H1 (cell line): Measurements from ENCODE around the gene ARCN1.

ENCODE experiments used
- BCL11A ChIP-seq, 2 experiments: IDR thresholded peaks; one replicate each; pipeline ENCODE4 v1.6.1; 2011; ENCODE audit warnings: low read depth in 2 of 2, low read length in 2 of 2, mild to moderate bottlenecking in 2 of 2
- CTCF ChIP-seq, 3 experiments: IDR thresholded peaks; 1 replicate in 2 of 3; 2 replicates in 1 of 3; pipeline versions ENCODE4 v1.5.1 to v1.6.1; 2011; ENCODE audit warnings: low read length in 3 of 3, mild to moderate bottlenecking in 3 of 3, inconsistent platforms in 2 of 3, low read depth in 1 of 3, moderate library complexity in 1 of 3; ENCODE audit not compliant: insufficient read depth in 1 of 3; ENCODE audit errors: control extremely low read depth in 1 of 3
- EZH2 ChIP-seq: fragments of 200-600 bp; sonication (generic); IDR thresholded peaks from 2 replicates; pipeline ENCODE4 v1.7.1; 2012; ENCODE audit warnings: low read depth, mild to moderate bottlenecking, moderate library complexity, low read length, inconsistent platforms; ENCODE audit not compliant: severe bottlenecking
- KDM1A ChIP-seq: fragments of 200-600, 300-600 bp; sonication (generic); IDR thresholded peaks from 2 replicates; pipeline ENCODE4 v1.7.1; 2016; ENCODE audit warnings: mild to moderate bottlenecking, low read length, borderline replicate concordance
- RAD21 ChIP-seq, 2 experiments: IDR thresholded peaks in 1 of 2; conservative IDR thresholded peaks in 1 of 2; 2 replicates each; pipeline ENCODE4 v1.6.1; 2011; ENCODE audit warnings: low read depth in 2 of 2, low read length in 2 of 2, improper control_type of control experiment in 1 of 2, inconsistent platforms in 1 of 2, mild to moderate bottlenecking in 1 of 2, moderate library complexity in 1 of 2
- SP1 ChIP-seq: IDR thresholded peaks from 2 replicates; pipeline ENCODE4 v1.6.1; 2011; ENCODE audit warnings: low read depth, low read length

GRCh38 chr11:118552341-118552740, 19.9 kb upstream of the ARCN1 start:
- TF ChIP-seq KDM1A (no peak), CTCF (IDR thresholded peaks at IDR 0.05; ENCODE audit: control extremely low read depth in 1 of 3, insufficient read depth in 1 of 3, low read depth in 1 of 3, low read length in 3 of 3) (no peak), BCL11A (IDR thresholded peaks at IDR 0.05; ENCODE audit: low read depth in 2 of 2, low read length in 2 of 2) (no peak), EZH2 (no peak), RAD21 (IDR thresholded peaks at IDR 0.05 in 1 of 2, conservative IDR thresholded peaks at IDR 0.05 in 1 of 2; ENCODE audit: low read depth in 2 of 2, low read length in 2 of 2) (no peak), SP1 (no peak)
